Inflammatory macrophage (primary cell): Measurements from ENCODE around the gene NPY.
A peak's percentile ranks its signal among the peaks of the same experiment; 100 is the strongest.
"Not testable (repeated sequence)": the region's sequence is repeated elsewhere in the genome, so short reads cannot be mapped to it uniquely, and the experiment has no call there.

ENCODE experiments used
- DNase-seq, 2 donors: peaks; one replicate each; pipeline ENCODE4 v3.0.0-alpha.2; 2020 to 2022
- total RNA-seq, 18 experiments: gene quantifications; one replicate each; lab custom pipeline; 2026; ENCODE audit warnings: mixed read lengths in 6 of 18, inconsistent platforms in 2 of 18; lab: John Stamatoyannopoulos, UW

The NPY gene
- total RNA-seq, result 0 to 0.24 (median 0) reads per million in 18 experiments

DNA sequence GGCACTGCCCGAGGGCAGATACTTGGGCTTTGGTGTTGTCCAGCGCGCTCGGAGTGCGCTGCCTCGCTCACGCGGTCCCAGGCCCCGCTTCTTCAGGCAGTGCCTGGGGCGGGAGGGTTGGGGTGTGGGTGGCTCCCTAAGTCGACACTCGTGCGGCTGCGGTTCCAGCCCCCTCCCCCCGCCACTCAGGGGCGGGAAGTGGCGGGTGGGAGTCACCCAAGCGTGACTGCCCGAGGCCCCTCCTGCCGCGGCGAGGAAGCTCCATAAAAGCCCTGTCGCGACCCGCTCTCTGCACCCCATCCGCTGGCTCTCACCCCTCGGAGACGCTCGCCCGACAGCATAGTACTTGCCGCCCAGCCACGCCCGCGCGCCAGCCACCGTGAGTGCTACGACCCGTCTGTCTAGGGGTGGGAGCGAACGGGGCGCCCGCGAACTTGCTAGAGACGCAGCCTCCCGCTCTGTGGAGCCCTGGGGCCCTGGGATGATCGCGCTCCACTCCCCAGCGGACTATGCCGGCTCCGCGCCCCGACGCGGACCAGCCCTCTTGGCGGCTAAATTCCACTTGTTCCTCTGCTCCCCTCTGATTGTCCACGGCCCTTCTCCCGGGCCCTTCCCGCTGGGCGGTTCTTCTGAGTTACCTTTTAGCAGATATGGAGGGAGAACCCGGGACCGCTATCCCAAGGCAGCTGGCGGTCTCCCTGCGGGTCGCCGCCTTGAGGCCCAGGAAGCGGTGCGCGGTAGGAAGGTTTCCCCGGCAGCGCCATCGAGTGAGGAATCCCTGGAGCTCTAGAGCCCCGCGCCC, at the start of gene NPY:
Gene NPY (plus strand): TSS at position 294 of the 802 bp plus-strand sequence. CDS start 1,051 bp downstream, outside the sequence.
- DNase-seq, result no peak

DNA sequence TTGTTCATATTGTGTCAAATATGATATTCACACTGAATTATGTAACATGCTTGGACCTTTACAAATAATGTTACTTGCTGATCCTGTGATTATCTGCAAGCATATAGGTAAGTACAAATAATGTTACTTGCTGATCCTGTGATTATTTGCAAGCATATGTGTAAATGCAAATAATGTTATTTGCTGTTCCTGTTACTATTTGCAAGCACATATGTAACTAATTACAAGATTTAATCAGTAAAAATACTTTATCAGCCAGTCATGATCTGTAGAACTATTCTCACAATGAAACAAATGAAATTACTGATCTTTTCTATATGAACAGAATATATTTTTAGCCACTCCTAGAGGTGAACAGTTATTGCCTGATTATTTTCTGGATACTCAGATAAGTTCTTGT, 44.7 kb upstream of the NPY start:
- no peak for DNase-seq

DNA sequence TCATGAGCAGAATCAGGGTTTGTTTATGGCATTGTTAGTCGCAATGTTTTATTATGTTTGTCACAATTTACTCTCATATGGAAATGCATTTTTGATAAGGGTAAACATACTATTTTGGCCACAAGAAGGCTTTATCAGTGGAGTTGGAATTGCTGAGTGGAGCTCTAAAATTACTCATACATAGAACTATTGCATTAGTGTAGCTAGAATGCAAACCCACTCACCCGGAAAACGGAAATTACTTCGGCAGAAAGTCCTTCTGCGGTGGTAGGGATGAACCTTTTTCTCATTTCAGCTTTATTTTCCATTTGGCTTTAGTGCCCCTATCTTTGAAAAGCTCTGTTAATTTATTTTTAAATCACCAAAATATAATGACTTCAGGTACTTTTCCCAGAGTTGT, 42.8 kb upstream of the NPY start:
- DNase-seq, result no peak

DNA sequence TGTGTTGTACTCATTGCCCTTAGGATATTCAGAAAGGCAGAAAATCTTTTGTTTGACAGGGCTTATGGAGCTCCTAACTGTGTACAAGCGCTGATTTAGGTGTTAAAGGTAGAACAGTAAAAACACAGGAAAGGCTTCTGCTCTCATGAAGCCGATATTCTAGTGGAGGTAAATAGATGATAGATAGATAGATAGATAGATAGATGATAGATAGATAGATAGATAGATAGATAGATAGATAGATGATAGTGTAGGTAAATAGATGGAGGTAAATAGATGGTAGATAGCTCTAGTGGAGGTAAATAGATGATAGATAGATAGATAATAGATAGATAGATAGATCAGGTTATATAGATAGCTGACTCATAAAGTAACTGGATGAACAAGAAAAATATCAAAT, 39.4 kb upstream of the NPY start:
- no peak for DNase-seq

DNA sequence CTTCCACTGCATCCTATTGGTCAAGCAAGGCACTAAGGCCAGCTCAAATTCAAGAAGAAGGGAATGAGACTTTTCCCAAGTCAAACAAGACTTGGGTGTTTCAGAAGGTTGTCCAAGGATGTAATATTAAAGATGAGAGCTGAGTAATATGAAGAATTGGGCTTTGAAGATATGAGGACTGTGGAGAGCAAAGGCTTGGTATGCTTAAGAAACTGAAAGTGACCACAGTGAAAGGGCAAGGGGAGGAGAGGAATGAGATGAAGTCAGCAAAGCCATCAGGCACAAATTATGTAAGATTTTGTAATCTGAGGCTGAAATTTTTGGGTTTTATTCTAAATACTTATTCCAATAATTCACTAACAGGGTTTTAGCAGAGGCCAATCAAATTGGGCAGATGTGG, 38.6 kb upstream of the NPY start:
- DNase-seq, result no peak

DNA sequence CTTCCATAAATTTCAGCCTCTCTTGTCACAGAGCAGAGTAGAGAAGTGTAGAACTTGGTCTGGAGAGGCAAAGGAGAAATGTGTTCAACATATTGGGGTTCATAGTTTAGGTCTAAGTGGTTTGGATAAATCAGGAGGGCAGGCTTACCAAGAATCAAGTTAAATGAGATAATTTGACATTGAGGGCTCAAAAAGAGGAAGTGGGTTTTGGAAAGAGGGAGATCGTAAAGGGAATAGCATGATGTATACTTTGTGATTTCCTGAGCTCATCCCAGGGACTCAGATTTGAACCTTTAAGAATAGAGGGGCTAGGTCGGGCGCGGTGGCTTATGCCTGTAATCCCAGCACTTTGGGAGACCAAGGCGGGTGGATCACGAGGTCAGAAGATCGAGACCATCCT, 34.7 kb upstream of the NPY start:
- DNase-seq, result no peak

DNA sequence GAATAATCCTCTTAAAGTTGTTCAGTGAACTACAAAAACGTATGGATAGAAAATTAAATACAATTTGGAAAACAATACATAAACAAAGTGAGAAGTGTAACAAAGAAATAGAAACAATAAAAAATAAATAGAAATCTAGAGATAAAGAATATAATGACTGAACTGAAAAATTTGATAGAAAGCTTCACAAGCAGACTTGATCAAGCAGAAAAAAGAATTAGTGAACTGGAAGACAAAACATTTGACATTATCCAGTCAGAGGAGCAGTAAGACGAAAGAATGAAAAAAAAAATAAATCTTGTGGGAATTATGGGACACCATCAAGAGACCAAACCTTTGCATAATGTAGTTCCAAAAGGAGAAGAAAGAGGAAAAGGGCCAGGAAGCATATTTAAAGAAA, 32.4 kb upstream of the NPY start:
- DNase-seq, result no peak

DNA sequence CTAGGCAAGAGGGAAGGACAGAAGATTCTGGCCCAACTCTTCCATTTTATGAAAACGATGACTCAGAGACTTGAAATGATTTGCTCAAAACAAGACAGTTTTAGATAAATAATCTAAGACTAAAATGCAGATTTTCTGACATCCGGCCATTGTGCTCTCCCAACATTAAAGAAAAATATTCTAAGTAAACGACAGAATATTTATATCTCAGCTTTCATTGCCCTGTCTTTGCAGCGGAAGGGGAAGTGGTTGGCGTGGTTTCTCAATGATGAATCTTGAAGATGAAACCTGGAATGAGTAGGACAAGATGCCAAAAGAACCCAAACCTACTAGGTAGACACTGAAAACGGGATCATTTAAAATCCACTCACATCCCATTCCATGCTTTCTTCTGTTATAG, 28.9 kb upstream of the NPY start:
- no peak for DNase-seq

DNA sequence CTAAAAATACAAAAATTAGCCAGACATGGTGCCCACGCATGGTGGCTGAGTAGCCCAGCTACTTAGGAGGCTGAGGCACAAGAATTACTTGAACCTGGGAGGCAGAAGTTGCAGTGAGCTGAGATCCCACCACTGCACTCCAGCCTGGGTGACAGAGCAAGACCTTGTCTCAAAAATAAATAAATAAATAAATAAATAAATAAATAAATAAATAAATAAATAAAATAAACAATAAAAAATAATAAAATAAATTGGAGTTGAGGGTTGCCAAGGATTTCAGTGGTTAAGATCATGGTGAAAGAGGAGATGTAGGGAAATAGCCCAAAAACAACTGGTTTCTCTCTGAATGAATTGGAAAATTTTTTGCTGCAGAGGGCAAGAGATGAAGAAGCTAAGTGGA, 25.7 kb upstream of the NPY start:
- not testable (repeated sequence) for DNase-seq

DNA sequence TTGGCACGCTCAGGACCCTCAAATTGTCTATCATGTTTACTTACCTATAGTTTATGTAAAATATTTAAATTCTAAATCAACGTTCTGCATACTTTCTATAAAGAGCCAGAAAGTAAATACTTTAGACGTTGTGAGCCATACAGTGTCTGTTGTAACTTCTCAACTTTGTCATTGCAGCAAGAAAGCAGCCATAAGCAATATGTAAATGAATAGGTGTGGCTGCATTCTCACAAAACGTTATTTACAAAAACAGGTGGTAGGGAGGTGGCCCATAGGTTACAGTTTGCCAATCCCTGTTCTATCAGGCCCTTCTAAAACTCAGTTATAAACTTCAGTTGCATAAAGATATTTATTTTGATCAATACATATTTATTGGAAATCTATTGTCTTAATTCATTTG, 12.1 kb upstream of the NPY start:
- DNase-seq, result no peak

DNA sequence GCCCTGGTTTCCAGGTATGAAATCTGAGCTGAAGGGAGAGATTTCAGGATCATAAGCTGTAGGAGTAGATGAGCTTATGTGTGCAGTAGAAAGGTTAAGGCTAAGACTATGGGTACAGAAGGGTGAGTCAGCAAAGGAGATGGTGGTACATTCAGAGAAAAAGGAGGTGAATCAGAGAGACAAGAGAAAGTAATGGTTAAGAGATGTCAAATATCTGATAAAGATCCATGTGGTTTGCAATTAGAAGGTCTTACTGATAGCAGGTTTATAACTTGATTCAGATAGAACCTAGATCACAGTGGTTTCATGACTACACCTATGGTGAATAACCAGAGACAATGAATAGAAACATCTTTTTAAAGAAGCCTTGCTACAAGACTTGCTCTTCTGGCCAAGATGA, 4.5 kb upstream of the NPY start:
- no peak for DNase-seq

DNA sequence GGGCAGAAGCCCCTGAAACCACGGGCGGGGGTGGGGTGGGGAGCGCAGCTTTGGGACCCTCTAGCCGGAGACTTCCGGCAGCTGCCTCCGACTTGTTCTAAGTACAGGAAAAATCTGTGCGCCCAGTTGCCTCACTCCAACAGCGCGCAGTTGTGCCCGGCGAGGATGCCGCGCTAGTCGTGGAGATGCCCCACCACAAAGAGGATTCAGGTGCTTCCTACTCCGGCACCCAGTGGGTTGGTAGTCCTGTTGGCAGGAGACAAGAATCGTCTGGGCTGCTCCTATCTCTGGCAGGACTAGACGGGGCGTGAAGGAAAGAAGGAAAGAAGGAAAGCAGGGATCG, 465 bp upstream of the NPY start:
- no peak for DNase-seq

DNA sequence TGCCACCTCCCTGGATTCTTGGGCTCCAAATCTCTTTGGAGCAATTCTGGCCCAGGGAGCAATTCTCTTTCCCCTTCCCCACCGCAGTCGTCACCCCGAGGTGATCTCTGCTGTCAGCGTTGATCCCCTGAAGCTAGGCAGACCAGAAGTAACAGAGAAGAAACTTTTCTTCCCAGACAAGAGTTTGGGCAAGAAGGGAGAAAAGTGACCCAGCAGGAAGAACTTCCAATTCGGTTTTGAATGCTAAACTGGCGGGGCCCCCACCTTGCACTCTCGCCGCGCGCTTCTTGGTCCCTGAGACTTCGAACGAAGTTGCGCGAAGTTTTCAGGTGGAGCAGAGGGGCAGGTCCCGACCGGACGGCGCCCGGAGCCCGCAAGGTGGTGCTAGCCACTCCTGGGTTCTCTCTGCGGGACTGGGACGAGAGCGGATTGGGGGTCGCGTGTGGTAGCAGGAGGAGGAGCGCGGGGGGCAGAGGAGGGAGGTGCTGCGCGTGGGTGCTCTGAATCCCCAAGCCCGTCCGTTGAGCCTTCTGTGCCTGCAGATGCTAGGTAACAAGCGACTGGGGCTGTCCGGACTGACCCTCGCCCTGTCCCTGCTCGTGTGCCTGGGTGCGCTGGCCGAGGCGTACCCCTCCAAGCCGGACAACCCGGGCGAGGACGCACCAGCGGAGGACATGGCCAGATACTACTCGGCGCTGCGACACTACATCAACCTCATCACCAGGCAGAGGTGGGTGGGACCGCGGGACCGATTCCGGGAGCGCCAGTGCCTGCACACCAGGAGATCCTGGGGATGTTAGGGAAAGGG, 913 bp downstream of the NPY start:
- no peak for DNase-seq

DNA sequence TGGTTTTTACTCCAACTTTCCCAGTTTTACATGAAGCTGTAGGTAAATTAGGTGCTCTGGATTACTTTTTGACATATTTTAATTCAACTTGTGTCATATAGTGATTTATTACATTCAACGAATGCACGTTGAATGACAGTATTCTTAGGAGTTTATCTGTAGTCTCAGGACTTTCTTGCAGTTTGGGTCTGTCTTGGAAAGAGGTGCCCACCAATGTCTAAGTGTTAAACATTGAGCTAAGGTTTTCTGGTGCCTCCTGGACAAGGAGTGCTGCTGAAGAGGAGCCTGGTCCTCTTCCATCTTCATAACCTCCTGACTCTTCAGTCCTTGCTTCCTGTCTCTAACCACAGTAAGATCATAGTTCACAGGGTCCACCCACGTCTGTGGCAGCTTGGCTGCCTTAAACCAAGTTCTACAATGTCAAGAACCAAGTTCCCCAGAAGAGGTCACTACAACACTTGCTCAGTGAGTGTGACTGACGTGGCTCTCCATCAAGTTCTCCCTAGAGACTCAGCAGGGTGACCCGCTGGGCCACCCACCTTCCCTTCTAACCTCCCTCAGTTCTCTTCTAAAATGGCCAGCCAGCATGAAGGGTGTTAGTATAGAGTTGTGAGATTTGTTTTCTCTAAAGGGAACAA, 6.1 kb downstream of the NPY start:
- peak; percentile 89 to 96 for DNase-seq

DNA sequence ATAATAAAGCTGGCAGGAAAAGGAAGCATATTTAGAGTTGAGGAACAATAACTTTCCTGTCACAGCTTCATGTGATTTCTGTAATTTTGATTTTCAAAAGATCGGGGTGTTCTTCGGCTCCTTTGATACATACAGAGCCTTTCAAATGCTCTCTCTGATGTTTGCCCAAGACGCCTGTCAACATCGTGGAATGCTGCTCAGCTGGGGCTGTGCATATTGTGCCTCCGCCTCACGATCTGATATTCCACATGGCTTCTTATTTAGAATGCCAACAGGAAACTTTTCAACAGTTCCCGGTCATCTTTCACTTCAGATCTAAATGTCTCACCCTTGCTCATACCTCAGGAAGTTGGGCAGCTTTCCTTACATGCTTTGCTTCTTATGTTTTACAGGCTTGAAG, 7.3 kb downstream of the NPY start:
- DNase-seq, result no peak

DNA sequence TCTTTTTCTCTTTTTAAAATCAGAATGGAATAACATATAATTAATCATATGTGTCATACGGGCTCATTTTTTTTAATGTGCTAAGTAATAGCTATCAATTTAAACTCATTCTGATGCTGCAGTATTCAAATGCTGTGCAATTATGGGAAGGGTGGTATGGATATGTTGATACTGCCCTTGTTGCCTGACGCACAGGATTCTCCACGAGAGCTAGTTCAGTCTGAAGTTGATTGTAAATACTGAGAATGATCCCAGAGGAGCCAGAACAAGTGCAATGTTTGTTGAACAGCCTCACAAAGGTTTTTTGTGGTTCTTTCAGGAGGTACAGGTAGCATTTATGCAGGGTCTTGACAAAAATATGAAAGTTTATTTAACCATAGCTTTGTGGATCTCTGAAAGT, 13.4 kb downstream of the NPY start:
- no peak for DNase-seq

DNA sequence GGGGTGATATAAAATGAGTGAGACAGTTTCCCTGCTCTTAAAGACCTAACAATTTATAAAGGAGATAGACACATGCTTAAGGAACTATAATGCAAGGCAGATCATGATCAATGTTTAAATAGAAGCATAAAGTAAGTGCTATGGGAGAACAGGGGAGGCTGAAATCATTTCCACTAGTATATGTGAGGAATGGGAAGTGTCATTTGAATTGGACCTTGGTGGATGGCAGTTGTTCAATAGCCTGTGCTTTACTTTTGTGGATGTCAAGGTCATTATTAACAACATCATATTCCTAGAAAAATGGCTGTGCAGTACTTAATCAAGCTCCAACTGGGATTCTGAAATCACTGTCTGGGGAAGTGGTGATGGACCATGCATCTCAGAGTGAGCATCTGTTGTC, 14.7 kb downstream of the NPY start:
- no peak for DNase-seq

DNA sequence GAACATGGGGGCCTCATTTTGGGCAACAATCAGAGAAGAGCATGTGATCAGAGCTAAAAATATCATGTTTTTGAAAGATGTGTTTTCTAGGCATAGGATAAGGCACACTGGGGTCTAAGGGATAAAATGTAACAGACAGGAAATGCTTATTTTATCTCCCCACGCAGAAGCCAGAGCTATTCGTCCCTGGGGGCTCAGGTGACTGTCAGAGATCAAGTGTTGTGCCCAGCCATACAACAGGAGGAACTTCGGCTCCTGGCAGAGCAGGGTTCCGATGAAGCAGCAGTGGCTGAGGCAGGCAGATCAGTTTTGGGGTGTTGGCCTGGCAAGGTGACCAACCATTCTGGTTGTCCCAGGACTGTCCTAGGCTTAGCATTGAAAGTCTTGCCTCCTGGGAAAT, 15.2 kb downstream of the NPY start:
- DNase-seq, result no peak

DNA sequence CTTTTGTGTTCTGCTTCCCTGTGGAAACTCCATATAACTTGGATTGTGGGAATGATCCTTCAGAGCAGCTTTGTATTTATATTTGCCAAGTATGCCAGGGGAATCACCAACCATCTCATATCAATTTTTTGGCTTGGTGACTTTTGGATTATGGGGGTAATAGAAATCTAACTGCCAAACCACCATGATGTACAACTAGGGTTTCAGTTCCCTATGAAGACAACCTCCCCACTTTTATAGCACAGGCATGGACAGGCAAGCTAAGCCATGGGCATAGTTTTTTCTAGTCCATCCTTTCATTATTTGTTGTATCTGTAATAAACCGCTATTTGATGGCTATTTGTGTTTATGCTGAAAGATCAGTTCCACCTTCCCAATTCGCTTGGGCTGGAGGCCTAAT, 17.7 kb downstream of the NPY start:
- no peak for DNase-seq

DNA sequence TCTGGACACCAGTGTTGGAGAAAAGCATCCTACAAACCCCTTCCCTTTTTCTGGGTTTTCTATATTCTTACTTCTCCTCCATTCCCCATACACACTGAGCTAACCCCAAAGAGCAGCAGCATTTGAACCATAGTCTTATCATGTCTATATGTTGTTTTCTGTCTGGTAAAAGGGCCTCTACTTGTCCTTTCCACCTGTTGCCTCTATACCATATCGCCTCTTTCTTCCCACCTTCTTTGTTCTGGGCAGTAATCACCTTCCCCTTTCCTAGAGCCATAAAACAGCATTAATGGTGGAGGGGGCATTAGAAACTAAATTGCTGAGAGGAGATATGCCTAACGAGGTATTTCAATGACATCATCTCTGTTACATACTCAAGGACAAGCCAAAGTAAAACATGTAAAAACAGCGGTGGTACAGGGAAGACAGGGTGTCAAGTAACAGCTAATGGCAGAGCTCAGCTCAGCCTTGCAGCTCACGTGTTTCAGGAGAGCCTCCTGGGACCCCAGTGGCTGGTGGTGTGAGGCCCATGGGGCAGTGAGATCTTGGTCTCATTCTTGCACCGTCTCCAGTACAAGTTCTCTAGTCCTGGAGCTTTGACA, 20.6 kb downstream of the NPY start:
- no peak for DNase-seq

DNA sequence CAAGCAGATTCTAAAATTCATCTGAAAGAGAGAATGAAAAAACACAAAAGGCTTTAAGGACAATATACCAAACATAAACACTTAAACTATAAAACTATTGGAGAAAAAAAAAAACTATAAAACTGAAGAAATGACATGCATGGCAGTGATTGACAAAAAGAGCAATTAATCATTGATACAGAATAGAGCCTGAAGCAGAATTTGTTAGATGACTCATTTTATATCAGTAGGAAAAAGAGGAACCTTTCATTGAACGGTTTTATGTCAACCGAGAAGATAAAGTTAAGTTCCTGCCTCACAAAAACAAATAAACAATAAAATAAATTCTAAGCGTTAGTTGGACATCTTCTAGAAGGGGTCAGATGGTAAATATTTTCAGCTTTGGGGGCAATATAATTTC, 23.3 kb downstream of the NPY start:
- DNase-seq, result no peak

DNA sequence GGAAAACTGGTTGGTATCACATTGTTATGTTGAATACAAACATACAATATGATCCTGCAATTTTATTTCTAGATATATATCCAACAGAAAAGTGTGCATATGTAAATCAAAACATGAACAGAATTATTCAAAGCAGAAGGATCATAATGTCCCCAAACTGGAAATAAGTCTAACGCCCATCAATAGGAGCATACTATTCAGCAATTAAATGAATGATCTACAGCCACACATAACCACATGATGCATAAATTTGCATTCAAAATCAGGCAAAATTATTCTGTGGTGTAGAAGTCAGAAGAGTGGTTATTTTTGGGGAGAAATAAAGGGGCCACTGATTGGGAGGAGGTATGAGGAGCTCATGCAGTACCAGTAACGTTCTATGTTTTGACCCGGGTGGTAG, 28.6 kb downstream of the NPY start:
- DNase-seq, result no peak

DNA sequence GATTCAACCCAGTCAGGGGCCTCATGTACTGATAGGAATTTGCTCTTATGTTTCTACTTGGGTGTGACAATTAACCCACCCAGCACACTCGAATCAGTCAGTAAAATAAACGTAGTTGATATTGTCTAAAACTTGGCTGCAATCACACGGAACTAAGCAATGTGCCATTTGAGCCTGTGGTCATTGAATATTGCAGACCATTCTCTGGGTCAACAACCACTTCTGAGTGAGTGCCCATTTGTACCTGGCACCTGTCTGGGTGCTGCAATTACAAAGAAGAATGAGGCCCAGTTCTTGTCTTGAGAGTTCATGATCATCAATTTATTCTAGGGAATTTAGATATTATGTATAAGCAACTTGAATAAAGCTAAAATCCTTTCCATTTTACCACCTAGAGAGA, 29.8 kb downstream of the NPY start:
- DNase-seq, result no peak
